Upper lobe of left lung (tissue), 6 donors: ENCODE measurements around the gene ADGRG3. TPM values are rescaled to one million over a fixed set of nuclear protein-coding genes. Genes with fewer than 3 reads are reported as not detected.
"Not testable (repeated sequence)": the region's sequence is repeated elsewhere in the genome, so short reads cannot be mapped to it uniquely, and the experiment has no call there.

Experiments
- ATAC-seq, 2 donors: fragments of 200-7000 bp; cut with Tn5 transposase; one replicate each; pipeline ENCODE4 v1.9.1; 2022; ENCODE audit warnings: mild to moderate bottlenecking in 2 of 2, moderate library complexity in 2 of 2; ENCODE audit not compliant: low FRiP score in 2 of 2
- DNase-seq, 2 donors: peaks; one replicate each; pipeline ENCODE4 v3.0.0-alpha.2; 2019 to 2020
- H3K27ac ChIP-seq, 4 donors: fragments of 200-600 bp; sonication (generic); one replicate each; pipeline ENCODE4 v1.5.1; 2016 to 2019
- H3K27me3 ChIP-seq, 4 donors: fragments of 200-600 bp; sonication (generic); one replicate each; pipeline ENCODE4 v1.5.1; 2017 to 2019
- H3K36me3 ChIP-seq, 4 donors: fragments of 200-600 bp; sonication (generic); one replicate each; pipeline ENCODE4 v1.5.1; 2016 to 2019
- H3K4me1 ChIP-seq, 4 donors: fragments of 200-600 bp; sonication (generic); one replicate each; pipeline ENCODE4 v1.5.1; 2018 to 2019
- H3K4me3 ChIP-seq, 4 donors: fragments of 200-600 bp; sonication (generic); one replicate each; pipeline ENCODE4 v1.5.1; 2017 to 2019; ENCODE audit warnings: mild to moderate bottlenecking in 2 of 4, moderate library complexity in 1 of 4
- H3K9me3 ChIP-seq, 4 donors: fragments of 200-600 bp; sonication (generic); one replicate each; pipeline ENCODE4 v1.5.1; 2018 to 2019
- CTCF ChIP-seq, 6 experiments: fragments of 450-650 bp in 4 of 6; fragments of 200-600 bp in 2 of 6; sonication (generic) in 2 of 6; IDR thresholded peaks; one replicate each; pipeline ENCODE4 v1.5.1; 2016 to 2019; ENCODE audit warnings: antibody characterized with exemption in 6 of 6
- EP300 ChIP-seq, 4 donors: sonication (generic); formaldehyde crosslinking; IDR thresholded peaks; one replicate each; pipeline ENCODE4 v1.5.1; 2017; ENCODE audit warnings: antibody characterized with exemption in 4 of 4, control low read depth in 2 of 4
- POLR2A ChIP-seq, 4 donors: fragments of 450-650 bp; IDR thresholded peaks; one replicate each; pipeline ENCODE4 v1.5.1; 2016 to 2017; ENCODE audit warnings: antibody characterized with exemption in 4 of 4, mild to moderate bottlenecking in 2 of 4
- POLR2AphosphoS5 ChIP-seq, 2 donors: sonication (generic); formaldehyde crosslinking; IDR thresholded peaks; one replicate each; pipeline ENCODE4 v1.5.1; 2017; ENCODE audit warnings: antibody characterized with exemption in 2 of 2
- WGBS, 2 donors: methylation state at CpG; one replicate each; pipeline ENCODE4 v1.1.5; 2017 to 2018; 5-methylcytosine and 5-hydroxymethylcytosine counted together
- total RNA-seq, 6 donors: library from RNA; depleted of rRNA in 4 of 6; stranded (reverse); fragments of >200 nt in 4 of 6; gene quantifications; one replicate each; pipeline versions ENCODE4 v1.1.0 to v1.2.1, GENCODE V29; 2016 to 2021
- donor health status: DM: no; HTN: no; CAD: no; lungs with moderate emphysema.
- donor health status: DM: no; HTN: yes; CAD: no; lungs with severe emphysema.

ADGRG3 gene
- total RNA-seq, 6 donors from 2014 or later, result 3.1 to 17.2 (median 8.4) TPM

GRCh38 chr16:57727610-57728009, 59.5 kb downstream of the ADGRG3 start:
- no peak for DNase-seq
- Histone ChIP-seq H3K4me1 (no peaks in the 10 kb centered on the region), H3K27ac (no peak overlapping the region), H3K36me3 (no peaks in the 10 kb centered on the region), H3K4me3 (no peak overlapping the region), H3K9me3 (no peaks in the 10 kb centered on the region), H3K27me3 (no peaks in the 10 kb centered on the region)
- TF ChIP-seq POLR2A (IDR thresholded peaks at IDR 0.05), result no peak
- no peak for TF ChIP-seq CTCF (IDR thresholded peaks at IDR 0.05)
- TF ChIP-seq POLR2AphosphoS5 (IDR thresholded peaks at IDR 0.05), result no peak
- no peak for TF ChIP-seq EP300 (IDR thresholded peaks at IDR 0.05)
- no peak for ATAC-seq
- 84 to 89% methylated on average over 4 of the region's 4 CpGs for WGBS, 2 donors

GRCh38 chr16:57728336-57729181, 60.5 kb downstream of the ADGRG3 start:
- H3K4me3 ChIP-seq, result no peak overlapping the region
- H3K27me3 ChIP-seq, result no peaks in the 10 kb centered on the region
- no peaks in the 10 kb centered on the region for H3K4me1 ChIP-seq
- 91 to 95% methylated on average over 6 to 14 of the region's 14 CpGs for WGBS, 2 donors
- H3K27ac ChIP-seq, result no peak overlapping the region
- no peaks in the 10 kb centered on the region for H3K36me3 ChIP-seq
- DNase-seq, result peak in 1 of 2 donors; percentile 40
- no peak for ATAC-seq
- H3K9me3 ChIP-seq, result no peaks in the 10 kb centered on the region
- TF ChIP-seq EP300 (IDR thresholded peaks at IDR 0.05), result no peak
- no peak for TF ChIP-seq POLR2A (IDR thresholded peaks at IDR 0.05)
- TF ChIP-seq CTCF (IDR thresholded peaks at IDR 0.05), result no peak
- TF ChIP-seq POLR2AphosphoS5 (IDR thresholded peaks at IDR 0.05), result no peak

- H3K4me3 ChIP-seq, result no peak overlapping the region
These were observed 61.0 kb downstream of the ADGRG3 start for GRCh38 chr16:57729182-57729484.

GRCh38 chr16:57729852-57730251, 61.7 kb downstream of the ADGRG3 start:
- 93 to 97% methylated on average over 6 of the region's 6 CpGs for WGBS, 2 donors
- DNase-seq, H3K4me3 ChIP-seq, ATAC-seq, H3K4me1 ChIP-seq, H3K36me3 ChIP-seq, H3K27ac ChIP-seq, H3K27me3 ChIP-seq, H3K9me3 ChIP-seq: not testable (repeated sequence)

More at GRCh38 chr16:57729182-57729484, 61.0 kb downstream of the ADGRG3 start:
- Histone ChIP-seq H3K4me1 (peaks cover 0 to under 1% (median 0%) of the 10 kb centered on the region in 4 donors), H3K36me3 (no peaks in the 10 kb centered on the region), H3K9me3 (no peaks in the 10 kb centered on the region), H3K27me3 (no peaks in the 10 kb centered on the region), H3K27ac (no peak overlapping the region)
- 91 to 100% methylated on average over 1 of the region's 1 CpG for WGBS, 2 donors
- no peak for DNase-seq
- no peak for ATAC-seq
- TF ChIP-seq POLR2AphosphoS5 (IDR thresholded peaks at IDR 0.05) (no peak), CTCF (IDR thresholded peaks at IDR 0.05) (no peak), EP300 (IDR thresholded peaks at IDR 0.05) (no peak), POLR2A (IDR thresholded peaks at IDR 0.05) (no peak)

GRCh38 chr16:57730771-57731730, 62.9 kb downstream of the ADGRG3 start:
- no peak for TF ChIP-seq POLR2AphosphoS5 (IDR thresholded peaks at IDR 0.05)
- TF ChIP-seq CTCF (IDR thresholded peaks at IDR 0.05), result no peak
- TF ChIP-seq EP300 (IDR thresholded peaks at IDR 0.05), result no peak
- no peak for TF ChIP-seq POLR2A (IDR thresholded peaks at IDR 0.05)
- Histone ChIP-seq H3K4me1 (peaks cover 1 to 13% (median 8%) of the 10 kb centered on the region in 4 donors), H3K36me3 (no peaks in the 10 kb centered on the region), H3K27ac (no peak overlapping the region), H3K9me3 (no peaks in the 10 kb centered on the region), H3K27me3 (no peaks in the 10 kb centered on the region), H3K4me3 (no peak overlapping the region)
- WGBS, 2 donors, result 69 to 70% methylated on average over 10 to 13 of the region's 13 CpGs
- no peak for DNase-seq
- ATAC-seq, result no peak
